Measurements from ENCODE around the gene PAPPA.

The PAPPA gene

GRCh38 chr9:116179568-116179967 lies 26.0 kb downstream of the PAPPA start:
- H3K9me3 ChIP-seq (ENCODE audit: insufficient read depth, low read length), result no peaks in the 10 kb centered on the region
- H3K36me3 ChIP-seq (replicated peaks; ENCODE audit: low read depth, low read length), result no peaks in the 10 kb centered on the region
- H3K79me2 ChIP-seq (ENCODE audit: low read length), result no peaks in the 10 kb centered on the region
- no peak overlapping the region for H3K27ac ChIP-seq (ENCODE audit: low read length)
- no peaks in the 10 kb centered on the region for H3K4me1 ChIP-seq (ENCODE audit: low read length)
- H4K20me1 ChIP-seq (ENCODE audit: insufficient read depth, low read length), result no peaks in the 10 kb centered on the region
- peaks cover 44% of the 10 kb centered on the region for H3K27me3 ChIP-seq (ENCODE audit: low read depth, low read length)
- H3K9ac ChIP-seq (ENCODE audit: low read length), result no peak overlapping the region
- no peak overlapping the region for H3K4me2 ChIP-seq (ENCODE audit: low read length)
- H2AFZ ChIP-seq (ENCODE audit: low read depth, low read length), result no peak overlapping the region
- no peak overlapping the region for H3K4me3 ChIP-seq (ENCODE audit: low read length)
- TF ChIP-seq, protein P1, sequence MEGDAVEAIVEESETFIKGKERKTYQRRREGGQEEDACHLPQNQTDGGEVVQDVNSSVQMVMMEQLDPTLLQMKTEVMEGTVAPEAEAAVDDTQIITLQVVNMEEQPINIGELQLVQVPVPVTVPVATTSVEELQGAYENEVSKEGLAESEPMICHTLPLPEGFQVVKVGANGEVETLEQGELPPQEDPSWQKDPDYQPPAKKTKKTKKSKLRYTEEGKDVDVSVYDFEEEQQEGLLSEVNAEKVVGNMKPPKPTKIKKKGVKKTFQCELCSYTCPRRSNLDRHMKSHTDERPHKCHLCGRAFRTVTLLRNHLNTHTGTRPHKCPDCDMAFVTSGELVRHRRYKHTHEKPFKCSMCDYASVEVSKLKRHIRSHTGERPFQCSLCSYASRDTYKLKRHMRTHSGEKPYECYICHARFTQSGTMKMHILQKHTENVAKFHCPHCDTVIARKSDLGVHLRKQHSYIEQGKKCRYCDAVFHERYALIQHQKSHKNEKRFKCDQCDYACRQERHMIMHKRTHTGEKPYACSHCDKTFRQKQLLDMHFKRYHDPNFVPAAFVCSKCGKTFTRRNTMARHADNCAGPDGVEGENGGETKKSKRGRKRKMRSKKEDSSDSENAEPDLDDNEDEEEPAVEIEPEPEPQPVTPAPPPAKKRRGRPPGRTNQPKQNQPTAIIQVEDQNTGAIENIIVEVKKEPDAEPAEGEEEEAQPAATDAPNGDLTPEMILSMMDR (IDR thresholded peaks at IDR 0.05; ENCODE audit: low read depth, low read length), result no peak
- no peak for TF ChIP-seq EZH2phosphoT487 (IDR thresholded peaks at IDR 0.05; ENCODE audit: low read depth)

DNA sequence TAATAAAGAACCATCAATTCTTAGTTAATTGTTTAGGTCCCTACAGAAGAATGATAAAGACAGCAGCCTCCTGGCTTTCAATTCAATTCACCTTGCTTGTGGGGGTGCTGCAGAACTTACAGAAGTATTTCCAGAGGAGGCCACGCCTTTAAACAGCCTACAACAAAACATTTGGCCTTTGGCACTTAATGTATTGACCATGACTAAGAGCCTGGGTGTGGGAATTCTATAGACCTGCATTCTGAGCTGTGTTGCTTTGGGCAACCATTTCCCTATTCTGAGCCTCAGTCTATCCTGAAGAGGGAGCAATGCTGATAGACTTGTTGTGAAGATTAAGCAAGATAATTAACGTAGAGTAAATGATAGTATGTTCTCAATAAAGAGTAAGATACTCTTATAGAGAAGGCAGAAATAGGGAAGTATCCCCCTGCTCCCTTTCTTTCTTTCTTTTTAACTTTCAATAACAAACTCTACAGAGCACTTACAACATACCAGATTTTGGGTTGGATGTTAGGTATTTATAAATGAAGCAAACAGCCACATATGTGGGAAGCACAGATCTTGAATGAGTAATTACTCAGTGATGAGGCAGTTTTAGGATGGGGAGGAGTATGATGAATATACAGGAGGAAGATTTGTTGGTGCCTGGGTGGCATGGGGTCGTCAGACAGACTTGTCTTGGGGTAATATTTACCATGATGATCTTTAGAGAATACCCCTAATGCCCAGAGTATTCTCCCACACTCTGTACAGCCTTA lies 28.4 kb downstream of the PAPPA start:
- Histone ChIP-seq H3K27ac (ENCODE audit: low read length) (no peak overlapping the region), H2AFZ (ENCODE audit: low read depth, low read length) (no peak overlapping the region), H3K9ac (ENCODE audit: low read length) (no peak overlapping the region), H4K20me1 (ENCODE audit: insufficient read depth, low read length) (no peaks in the 10 kb centered on the region), H3K4me1 (ENCODE audit: low read length) (no peaks in the 10 kb centered on the region), H3K36me3 (replicated peaks; ENCODE audit: low read depth, low read length) (no peaks in the 10 kb centered on the region), H3K27me3 (ENCODE audit: low read depth, low read length) (peaks cover 44% of the 10 kb centered on the region), H3K79me2 (ENCODE audit: low read length) (no peaks in the 10 kb centered on the region), H3K4me2 (ENCODE audit: low read length) (no peak overlapping the region), H3K9me3 (ENCODE audit: insufficient read depth, low read length) (no peaks in the 10 kb centered on the region), H3K4me3 (ENCODE audit: low read length) (no peak overlapping the region)
- TF ChIP-seq, protein P1 (IDR thresholded peaks at IDR 0.05; ENCODE audit: low read depth, low read length), result no peak
- TF ChIP-seq EZH2phosphoT487 (IDR thresholded peaks at IDR 0.05; ENCODE audit: low read depth), result no peak

DNA sequence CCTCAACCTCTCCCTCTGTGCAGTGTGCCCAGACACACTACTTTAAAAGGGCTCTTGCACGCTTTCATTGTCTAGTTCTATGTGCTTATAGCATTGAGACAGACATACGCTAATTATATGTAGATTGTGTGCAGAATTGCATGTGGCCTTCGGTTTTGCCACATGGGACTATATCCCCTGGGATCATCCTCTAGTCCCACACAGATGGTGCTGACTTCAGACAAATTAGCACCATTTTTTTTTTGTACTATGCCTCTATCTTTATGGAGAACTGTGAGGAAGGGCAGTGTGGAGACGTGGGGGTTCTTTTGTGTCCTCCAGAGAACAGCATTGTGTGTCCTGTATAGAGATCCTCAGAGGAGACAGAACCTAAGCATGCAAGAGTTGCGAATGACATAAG lies 29.3 kb downstream of the PAPPA start:
- no peaks in the 10 kb centered on the region for H3K36me3 ChIP-seq (replicated peaks; ENCODE audit: low read depth, low read length)
- H3K9ac ChIP-seq (ENCODE audit: low read length), result no peak overlapping the region
- H3K27me3 ChIP-seq (ENCODE audit: low read depth, low read length), result peaks cover 44% of the 10 kb centered on the region
- no peak overlapping the region for H3K27ac ChIP-seq (ENCODE audit: low read length)
- H4K20me1 ChIP-seq (ENCODE audit: insufficient read depth, low read length), result no peaks in the 10 kb centered on the region
- H2AFZ ChIP-seq (ENCODE audit: low read depth, low read length), result no peak overlapping the region
- H3K9me3 ChIP-seq (ENCODE audit: insufficient read depth, low read length), result no peaks in the 10 kb centered on the region
- no peak overlapping the region for H3K4me2 ChIP-seq (ENCODE audit: low read length)
- H3K79me2 ChIP-seq (ENCODE audit: low read length), result no peaks in the 10 kb centered on the region
- TF ChIP-seq EZH2phosphoT487 (IDR thresholded peaks at IDR 0.05; ENCODE audit: low read depth), result no peak
- TF ChIP-seq, protein P1 (IDR thresholded peaks at IDR 0.05; ENCODE audit: low read depth, low read length), result no peak
- no peaks in the 10 kb centered on the region for H3K4me1 ChIP-seq (ENCODE audit: low read length)
- no peak overlapping the region for H3K4me3 ChIP-seq (ENCODE audit: low read length)

DNA sequence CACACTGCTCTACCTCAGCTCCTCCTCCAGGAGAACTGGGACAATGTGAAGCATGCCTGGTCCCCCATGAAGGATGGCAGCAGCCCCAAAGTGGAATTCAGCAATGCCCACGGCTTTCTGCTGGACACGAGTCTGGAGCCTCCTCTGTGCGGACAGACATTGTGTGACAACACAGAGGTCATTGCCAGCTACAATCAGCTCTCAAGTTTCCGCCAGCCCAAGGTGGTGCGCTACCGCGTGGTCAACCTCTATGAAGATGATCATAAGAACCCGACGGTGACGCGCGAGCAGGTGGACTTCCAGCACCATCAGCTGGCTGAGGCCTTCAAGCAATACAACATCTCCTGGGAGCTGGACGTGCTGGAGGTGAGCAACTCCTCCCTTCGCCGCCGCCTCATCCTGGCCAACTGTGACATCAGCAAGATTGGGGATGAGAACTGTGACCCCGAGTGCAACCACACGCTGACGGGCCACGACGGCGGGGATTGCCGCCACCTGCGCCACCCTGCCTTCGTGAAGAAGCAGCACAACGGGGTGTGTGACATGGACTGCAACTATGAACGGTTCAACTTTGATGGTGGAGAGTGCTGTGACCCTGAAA lies 34.1 kb downstream of the PAPPA start:
- Histone ChIP-seq H4K20me1 (ENCODE audit: insufficient read depth, low read length) (no peaks in the 10 kb centered on the region), H3K4me2 (ENCODE audit: low read length) (no peak overlapping the region), H3K4me3 (ENCODE audit: low read length) (no peak overlapping the region), H2AFZ (ENCODE audit: low read depth, low read length) (no peak overlapping the region), H3K4me1 (ENCODE audit: low read length) (no peaks in the 10 kb centered on the region), H3K27ac (ENCODE audit: low read length) (no peak overlapping the region), H3K9me3 (ENCODE audit: insufficient read depth, low read length) (no peaks in the 10 kb centered on the region), H3K9ac (ENCODE audit: low read length) (no peak overlapping the region), H3K79me2 (ENCODE audit: low read length) (no peaks in the 10 kb centered on the region), H3K36me3 (replicated peaks; ENCODE audit: low read depth, low read length) (no peaks in the 10 kb centered on the region), H3K27me3 (ENCODE audit: low read depth, low read length) (peaks cover 17% of the 10 kb centered on the region; the same call in 1 of the 2 replicates)
- TF ChIP-seq, protein P1 (IDR thresholded peaks at IDR 0.05; ENCODE audit: low read depth, low read length), result no peak
- TF ChIP-seq EZH2phosphoT487 (IDR thresholded peaks at IDR 0.05; ENCODE audit: low read depth), result no peak
